SIG-M5 (cell line): Measurements from ENCODE around the gene ZBTB34.

Experiments used
- DNase-seq: peaks from one replicate; lab custom pipeline; 2025; lab: John Stamatoyannopoulos, UW

ZBTB34 gene

DNA sequence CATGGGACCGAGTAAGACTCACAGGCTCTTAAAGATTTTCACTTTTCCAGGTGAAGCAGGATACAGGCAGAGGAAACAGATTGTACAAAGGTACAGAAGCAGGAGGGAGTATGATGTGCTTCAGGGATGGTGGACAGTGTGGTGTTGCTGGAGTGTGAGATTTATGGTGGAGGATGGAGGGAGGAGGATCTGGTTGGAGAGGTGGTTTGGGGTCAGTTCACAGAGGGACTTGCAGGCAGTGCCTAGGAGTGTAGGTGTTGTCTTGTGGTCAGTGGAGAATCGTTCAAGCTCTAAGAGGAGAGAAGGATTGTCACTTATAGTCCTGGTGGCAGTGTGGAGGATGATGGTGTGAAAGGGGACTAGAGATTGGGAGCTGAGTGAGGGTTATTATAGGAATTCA is 65.9 kb downstream of the ZBTB34 start:
- no peak for DNase-seq

DNA sequence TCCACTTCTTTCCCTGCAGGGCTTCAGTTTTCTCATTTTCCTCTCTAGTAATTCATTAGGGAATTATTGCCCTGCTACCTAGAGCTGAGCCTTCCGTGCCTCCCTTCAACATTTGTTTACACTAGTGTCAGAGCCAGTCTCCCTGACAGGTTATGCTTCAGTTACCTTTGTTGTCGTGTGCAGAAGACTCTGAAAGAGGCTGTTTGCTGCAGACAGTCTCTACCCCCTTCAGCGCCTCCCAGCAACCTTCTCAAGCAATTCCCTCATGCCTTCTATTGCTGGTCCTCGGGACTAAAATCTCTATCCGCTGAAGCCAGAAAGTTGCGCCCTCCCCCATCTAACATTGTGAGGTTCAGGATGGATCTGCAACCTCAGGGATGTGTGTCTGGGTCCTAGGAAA is 67.0 kb downstream of the ZBTB34 start:
- no peak for DNase-seq

- DNase-seq, result no peak
Measured at GRCh38 chr9:126932871-126933321, 72.5 kb downstream of the ZBTB34 start.

DNA sequence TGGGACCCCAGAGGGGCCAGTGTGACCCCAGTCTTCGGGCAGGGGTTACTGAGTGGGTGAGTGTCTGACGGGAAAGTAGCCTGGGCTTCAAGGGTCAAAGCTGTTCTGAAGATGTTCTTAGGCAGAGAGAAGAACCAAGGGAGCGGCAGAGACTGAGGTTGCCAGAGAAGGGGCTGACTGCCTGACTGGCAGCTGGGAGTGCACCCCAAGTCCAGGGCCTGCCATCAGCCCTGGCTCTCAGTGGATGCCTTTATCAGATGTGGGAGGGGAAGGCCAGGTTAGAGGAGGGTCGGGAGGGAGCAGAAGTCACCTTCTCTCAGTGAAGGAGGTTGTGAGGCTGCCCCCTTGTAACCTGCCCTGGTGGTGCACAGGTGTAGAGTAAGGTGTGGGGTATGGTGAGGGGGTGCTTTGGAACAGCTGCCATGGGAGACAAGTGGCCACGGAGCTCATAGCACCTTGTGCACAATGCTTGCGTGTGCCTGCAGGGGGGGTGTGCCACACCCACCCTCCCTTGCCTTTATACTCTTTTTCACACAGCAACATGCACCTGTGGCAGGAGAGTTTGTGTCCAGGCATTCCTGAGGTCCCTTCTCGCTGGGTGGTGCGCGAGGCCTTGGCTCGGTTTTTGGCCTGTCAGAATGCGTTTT is 73.0 kb downstream of the ZBTB34 start:
- no peak for DNase-seq

DNA sequence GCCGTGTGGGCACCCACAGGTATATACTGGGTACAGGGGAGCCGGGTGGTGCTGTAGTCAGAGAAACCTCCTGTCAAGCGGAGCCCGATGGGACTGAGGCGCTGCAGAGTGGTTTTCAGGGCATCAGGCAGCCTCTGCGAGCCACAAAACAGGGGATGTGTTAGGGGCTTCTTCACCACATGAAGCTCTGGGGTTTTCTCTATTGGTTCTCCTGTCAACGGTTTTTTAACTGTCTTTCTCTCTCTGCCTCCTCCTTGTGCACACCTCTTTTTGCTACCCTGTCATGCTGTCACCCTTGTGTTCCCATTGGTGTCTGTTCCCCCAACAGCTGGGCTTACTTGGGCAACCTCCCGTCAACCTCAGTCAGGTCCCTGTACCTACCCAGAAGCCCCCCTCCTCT is 74.0 kb downstream of the ZBTB34 start:
- no peak for DNase-seq
